ENCODE data around the gene ITGB4.

ITGB4 gene

GRCh38 chr17:75785016-75785890 is 64.0 kb downstream of the ITGB4 start:
- Mint-ChIP-seq H3K4me1 (peaks cover 44% of the 10 kb centered on the region), H3K4me3 (peak overlapping the region; percentile 85 to 96 (median 87)), H3K27ac (peak overlapping the region; percentile 99 to 100 (median 99)), H3K27me3 (ENCODE audit: low read depth) (no peaks in the 10 kb centered on the region), H3K36me3 (ENCODE audit: low read depth) (peaks cover 9% of the 10 kb centered on the region), H3K9me3 (no peaks in the 10 kb centered on the region)
- TF ChIP-seq CTCF (IDR thresholded peaks at IDR 0.05; ENCODE audit: unreplicated experiment in 3 of 3) = no peak

GRCh38 chr17:75791254-75791653 is 70.0 kb downstream of the ITGB4 start:
- no peaks in the 10 kb centered on the region for H3K9me3 Mint-ChIP-seq
- H3K27ac Mint-ChIP-seq = peak overlapping the region in 1 of 3 experiments; percentile 34
- peaks cover 43% of the 10 kb centered on the region for H3K36me3 Mint-ChIP-seq (ENCODE audit: low read depth)
- no peaks in the 10 kb centered on the region for H3K27me3 Mint-ChIP-seq (ENCODE audit: low read depth)
- peaks cover 19% of the 10 kb centered on the region for H3K4me1 Mint-ChIP-seq
- no peak for TF ChIP-seq CTCF (IDR thresholded peaks at IDR 0.05; ENCODE audit: unreplicated experiment in 3 of 3)
- H3K4me3 Mint-ChIP-seq = peak overlapping the region in 1 of 3 experiments; percentile 13

- TF ChIP-seq CTCF (IDR thresholded peaks at IDR 0.05; ENCODE audit: unreplicated experiment in 3 of 3) = no peak
- Mint-ChIP-seq H3K4me1 (peaks cover 10% of the 10 kb centered on the region), H3K27ac (no peak overlapping the region), H3K27me3 (ENCODE audit: low read depth) (no peaks in the 10 kb centered on the region), H3K9me3 (no peaks in the 10 kb centered on the region), H3K4me3 (no peak overlapping the region), H3K36me3 (ENCODE audit: low read depth) (peaks cover 48% of the 10 kb centered on the region)
Observed at GRCh38 chr17:75793460-75793859, 72.2 kb downstream of the ITGB4 start.

GRCh38 chr17:75795820-75796607 is 74.8 kb downstream of the ITGB4 start:
- Mint-ChIP-seq H3K4me1 (peaks cover 3% of the 10 kb centered on the region), H3K4me3 (no peak overlapping the region), H3K27me3 (ENCODE audit: low read depth) (no peaks in the 10 kb centered on the region), H3K36me3 (ENCODE audit: low read depth) (peaks cover 55% of the 10 kb centered on the region), H3K9me3 (no peaks in the 10 kb centered on the region), H3K27ac (no peak overlapping the region)
- no peak for TF ChIP-seq CTCF (IDR thresholded peaks at IDR 0.05; ENCODE audit: unreplicated experiment in 3 of 3)

- Mint-ChIP-seq H3K4me1 (no peaks in the 10 kb centered on the region), H3K27ac (no peak overlapping the region), H3K36me3 (ENCODE audit: low read depth) (peaks cover 41% of the 10 kb centered on the region), H3K27me3 (ENCODE audit: low read depth) (no peaks in the 10 kb centered on the region), H3K4me3 (no peak overlapping the region), H3K9me3 (no peaks in the 10 kb centered on the region)
- TF ChIP-seq CTCF (IDR thresholded peaks at IDR 0.05; ENCODE audit: unreplicated experiment in 3 of 3) = no peak
Observed at GRCh38 chr17:75799402-75799801, 78.1 kb downstream of the ITGB4 start.
